GM21447 (cell line): ENCODE results near the gene SLC6A6.

Source experiments
- ATAC-seq: cut with Tn5 transposase; IDR thresholded peaks from one replicate; pipeline ENCODE4 v1.9.1; 2021; ENCODE audit not compliant: unreplicated experiment

SLC6A6 gene

GRCh38 chr3:14451844-14452739, 49.7 kb downstream of the SLC6A6 start:
- no peak for ATAC-seq

- ATAC-seq: no peak
Measured at GRCh38 chr3:14452740-14453710, 50.6 kb downstream of the SLC6A6 start.

DNA sequence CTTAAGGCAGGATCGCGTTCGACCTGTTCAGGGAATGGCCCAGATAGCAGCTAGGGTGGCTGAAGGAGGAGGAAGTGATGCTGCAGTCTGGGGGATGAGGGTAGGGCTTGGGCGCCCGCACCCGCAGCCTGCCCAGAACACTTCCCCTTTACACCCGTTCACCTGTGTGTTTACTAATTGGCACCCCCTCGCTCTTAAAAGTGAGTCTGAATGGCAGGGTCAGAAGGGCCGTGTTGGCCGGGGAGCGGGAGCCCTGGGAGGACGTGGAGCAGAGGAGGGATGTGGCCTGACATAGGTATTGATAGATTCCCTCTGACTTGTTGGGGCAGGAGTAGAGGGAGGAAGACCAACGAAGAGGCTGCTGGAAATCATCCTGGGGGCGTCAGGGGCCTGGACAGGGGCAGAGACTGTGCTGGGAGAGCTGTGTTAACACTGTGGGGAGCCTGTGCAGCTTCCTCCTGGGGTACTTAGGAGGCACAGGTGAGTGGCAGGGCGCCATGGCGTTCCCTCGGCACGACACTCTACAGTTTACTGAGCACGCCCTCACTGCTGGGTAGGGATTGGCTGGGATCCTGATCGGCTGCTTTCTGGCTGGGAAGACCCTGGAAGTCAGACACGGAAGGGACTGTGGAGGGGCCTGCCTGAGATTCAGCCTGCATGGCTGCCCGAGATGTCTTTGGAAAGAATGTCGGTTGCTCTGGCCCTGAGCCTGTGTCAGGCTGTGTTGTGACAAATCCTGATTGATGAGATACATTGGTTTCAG, 51.7 kb downstream of the SLC6A6 start:
- ATAC-seq: no peak

DNA sequence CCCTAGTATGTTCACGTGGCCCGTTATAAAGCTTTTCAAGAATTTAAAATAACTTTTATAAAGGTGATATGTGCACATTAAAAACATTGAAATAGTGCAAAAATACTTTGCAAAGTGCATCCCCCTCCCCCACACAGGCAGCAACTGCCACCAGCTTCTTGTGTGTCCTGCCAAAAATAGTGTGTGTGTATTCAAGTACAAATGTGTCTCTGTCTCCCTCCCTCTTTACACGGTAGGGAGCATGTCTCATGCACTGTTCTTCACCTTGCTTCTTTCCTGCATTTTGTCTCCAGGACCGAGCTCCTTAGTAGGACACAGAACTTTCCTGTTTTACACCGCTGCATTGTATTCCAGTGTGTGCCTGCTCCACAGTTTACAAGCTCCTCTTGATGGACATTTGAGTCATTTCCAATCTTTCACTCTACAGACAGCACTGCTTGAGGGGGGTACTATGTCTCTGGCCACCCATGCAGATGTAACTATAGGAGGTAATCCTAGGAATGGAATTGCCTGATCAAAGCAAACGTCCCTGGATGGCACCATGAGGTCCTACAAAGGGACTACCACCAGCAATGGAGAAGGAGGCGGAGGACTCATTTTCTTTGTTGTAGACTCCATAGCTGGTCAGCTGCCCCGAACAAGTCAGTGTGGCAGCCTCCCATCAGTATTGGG, 52.4 kb downstream of the SLC6A6 start:
- no peak for ATAC-seq

DNA sequence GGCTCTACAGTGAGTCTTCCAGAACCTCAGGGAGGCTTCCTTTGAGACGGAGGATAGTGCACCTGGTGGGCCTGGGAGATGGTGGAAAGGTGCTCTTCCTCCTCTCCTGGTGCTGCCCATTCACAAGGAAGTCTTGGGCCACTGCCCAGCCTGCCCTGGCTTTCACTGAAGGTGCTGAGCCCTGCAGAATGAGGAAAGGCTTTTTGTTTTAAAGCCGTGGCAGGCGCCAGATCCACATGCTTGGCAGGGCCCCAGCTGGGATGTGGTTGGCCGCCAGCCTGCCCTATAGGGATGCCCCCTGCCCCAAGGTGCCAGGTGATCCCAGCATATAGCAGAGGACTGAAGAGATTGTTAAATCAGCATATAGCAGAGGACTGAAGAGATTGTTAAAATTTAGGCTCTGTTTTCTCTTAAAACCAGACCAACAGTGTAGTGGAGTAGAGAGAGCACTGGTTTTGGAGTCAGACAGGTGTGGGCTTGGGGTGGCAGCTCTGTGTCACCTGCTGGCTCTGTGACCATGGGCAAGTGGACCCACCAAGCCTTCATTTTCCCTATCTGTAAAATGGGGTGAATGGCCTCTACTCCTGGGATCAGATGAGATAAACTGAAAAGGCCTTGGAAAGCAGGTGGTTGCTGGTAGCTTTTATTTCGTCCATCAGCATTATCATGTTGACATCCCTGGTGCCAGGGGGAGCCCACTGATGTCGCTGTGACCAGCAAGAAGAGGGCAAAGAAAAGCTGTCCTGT, 53.3 kb downstream of the SLC6A6 start:
- no peak for ATAC-seq

GRCh38 chr3:14456794-14457193, 54.4 kb downstream of the SLC6A6 start:
- ATAC-seq: no peak

- ATAC-seq: no peak
Measured at GRCh38 chr3:14457481-14457880, 55.1 kb downstream of the SLC6A6 start.

- ATAC-seq: no peak
Measured at GRCh38 chr3:14457999-14458398, 55.6 kb downstream of the SLC6A6 start.

- ATAC-seq: no peak
Measured at GRCh38 chr3:14458434-14459275, 56.2 kb downstream of the SLC6A6 start.

- ATAC-seq: no peak
Measured at GRCh38 chr3:14459384-14459783, 57.0 kb downstream of the SLC6A6 start.

GRCh38 chr3:14459787-14460186, 57.4 kb downstream of the SLC6A6 start:
- no peak for ATAC-seq

DNA sequence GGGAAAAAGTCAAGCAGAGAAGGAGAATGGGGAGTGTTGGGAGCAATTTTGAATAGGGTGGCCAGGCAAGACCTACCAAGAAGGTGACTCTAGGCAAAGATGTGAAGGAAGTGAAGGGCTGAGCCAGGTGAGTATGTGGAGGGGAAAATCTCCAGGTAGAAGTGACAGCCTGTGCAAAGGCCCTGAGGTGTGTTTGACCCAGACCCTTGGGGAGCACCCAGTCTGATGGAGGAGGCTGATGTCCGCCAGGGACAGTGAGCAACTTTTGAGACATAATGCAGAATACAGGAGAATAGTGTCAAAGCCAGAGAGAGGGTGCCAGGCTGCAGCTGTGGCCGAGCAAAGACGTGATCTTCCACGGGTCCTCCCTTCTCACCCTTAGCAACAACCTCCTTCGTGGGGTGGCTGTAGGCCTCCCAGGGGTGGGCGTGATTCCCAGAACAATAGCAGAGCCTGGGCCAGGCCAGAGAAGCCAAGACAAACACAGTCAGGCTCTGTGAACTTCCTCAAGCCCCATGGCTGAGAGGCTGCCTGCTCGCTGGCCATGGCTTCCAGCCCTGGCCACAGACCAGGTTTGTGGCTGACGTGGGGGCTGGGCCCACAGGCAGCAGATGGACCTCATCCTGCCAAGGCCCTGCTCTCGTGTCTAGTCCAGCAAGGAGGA, 58.1 kb downstream of the SLC6A6 start:
- ATAC-seq: no peak

DNA sequence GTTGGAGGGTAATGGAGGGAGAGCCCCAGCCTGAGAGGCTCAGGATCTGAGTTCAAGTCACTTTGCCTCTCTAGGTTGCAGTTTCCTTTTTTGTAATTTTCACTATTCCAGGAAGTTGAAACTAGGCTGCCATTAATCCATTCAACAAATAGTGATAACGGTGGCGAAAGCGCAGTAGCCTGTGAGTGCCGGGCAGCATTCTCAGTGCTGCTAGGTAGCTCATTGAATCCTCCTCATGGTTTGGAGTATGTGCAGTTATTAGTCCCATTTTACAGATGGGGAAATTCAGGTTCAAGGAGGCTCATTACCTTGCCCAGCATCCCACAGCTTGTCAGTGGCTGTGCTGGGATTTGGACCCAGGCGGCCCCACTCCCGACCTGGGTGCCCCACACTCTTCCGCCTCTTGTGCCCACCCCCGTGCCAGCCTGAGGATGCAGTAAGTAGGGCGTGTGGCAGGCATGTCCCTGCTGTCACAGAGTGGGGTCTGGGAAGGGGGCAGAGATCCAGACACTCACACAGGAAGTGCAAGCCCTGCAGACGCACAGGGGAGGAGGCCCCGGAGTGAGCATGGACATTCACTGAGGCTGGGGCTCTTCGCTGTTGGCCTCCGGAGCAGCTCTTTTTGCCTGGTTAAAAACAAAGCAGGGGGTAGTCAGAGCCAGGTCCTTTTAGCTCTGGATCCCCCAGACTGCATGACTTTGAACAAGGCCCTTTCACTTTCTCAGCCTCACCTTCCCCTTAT, 58.8 kb downstream of the SLC6A6 start:
- ATAC-seq: no peak

GRCh38 chr3:14461748-14462324, 59.4 kb downstream of the SLC6A6 start:
- no peak for ATAC-seq

GRCh38 chr3:14462738-14463137, 60.3 kb downstream of the SLC6A6 start:
- ATAC-seq: no peak

- no peak for ATAC-seq
Measured at GRCh38 chr3:14463330-14464140, 61.1 kb downstream of the SLC6A6 start.

- ATAC-seq: no peak
Measured at GRCh38 chr3:14464141-14464465, 61.7 kb downstream of the SLC6A6 start.
